Left ventricle myocardium inferior (tissue), 1 donor: ENCODE results near the gene HAUS1. TPM values are rescaled to one million over a fixed set of nuclear protein-coding genes. Genes with fewer than 3 reads are reported as not detected.

ENCODE experiments used
- DNase-seq: peaks from one replicate; pipeline ENCODE4 v3.0.0-alpha.2; 2020
- H3K27ac ChIP-seq: fragments of 200-600 bp; replicated peaks from 2 replicates; pipeline ENCODE4 v1.8.0; 2021
- H3K27me3 ChIP-seq: fragments of 200-600 bp; 2 replicates; pipeline ENCODE4 v1.8.0; 2021; ENCODE audit warnings: low read depth
- H3K36me3 ChIP-seq: fragments of 200-600 bp; 2 replicates; pipeline ENCODE4 v1.8.0; 2021
- H3K4me1 ChIP-seq: fragments of 200-600 bp; 2 replicates; pipeline ENCODE4 v1.8.0; 2021
- H3K4me3 ChIP-seq: fragments of 200-600 bp; 2 replicates; pipeline ENCODE4 v1.8.0; 2021; ENCODE audit warnings: mild to moderate bottlenecking, moderate library complexity
- H3K9me3 ChIP-seq: fragments of 200-600 bp; replicated peaks from 2 replicates; pipeline ENCODE4 v1.8.0; 2021
- intact Hi-C: fragments of 100-400 bp; cut with micrococcal nuclease; formaldehyde crosslinking; loops from one replicate; pipeline ENCODE4 v1.11.0; 2022
- total RNA-seq: library from RNA; stranded (reverse); fragmentation: NEBNext Ultra II Directional; extraction: Animal tissue kit (Norgen Biotek cat#: 25700); gene quantifications from one replicate; pipeline ENCODE4 v1.2.1, GENCODE V29; 2021
- TF ChIP-seq, protein P1 (sequence below): fragments of 200-600 bp; IDR thresholded peaks from 2 replicates; pipeline ENCODE4 v1.8.0; 2021; ENCODE audit warnings: antibody characterized with exemption, mild to moderate bottlenecking, borderline replicate concordance
- donor health status: DM: no; HTN: yes; CAD: no; lungs with severe emphysema.

The HAUS1 gene
- total RNA-seq, 1 donor from 2014 or later = 6.4 TPM

DNA sequence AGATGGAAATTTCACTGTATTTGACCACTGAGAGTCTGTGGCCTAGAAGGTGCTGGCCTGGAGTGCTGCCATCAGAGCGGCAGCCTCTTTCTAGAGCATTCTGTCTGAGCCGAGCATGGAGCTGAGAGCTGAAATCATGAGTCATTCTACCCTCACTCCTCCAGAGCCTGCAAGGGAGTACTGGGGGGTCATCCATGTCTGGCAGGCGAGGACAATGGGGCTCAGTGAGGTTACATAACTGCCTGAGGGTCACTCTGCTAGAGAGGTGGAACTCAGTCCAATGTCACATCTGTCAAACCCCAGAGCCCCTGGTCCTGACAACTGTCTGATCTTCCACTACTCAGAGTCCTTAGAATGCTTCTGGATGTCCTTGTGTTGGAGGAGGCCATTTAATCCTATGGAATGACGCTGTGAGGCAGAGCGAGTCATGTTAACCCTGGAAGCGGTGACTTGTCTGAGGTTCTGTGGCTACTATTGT is 65.3 kb downstream of the HAUS1 start:
- H3K27ac ChIP-seq = no peak overlapping the region
- no peaks in the 10 kb centered on the region for H3K27me3 ChIP-seq
- H3K36me3 ChIP-seq = no peaks in the 10 kb centered on the region
- intact Hi-C loops = loop anchor here (10.0 kb wide), 1 partner anchor 485 kb away; the partner anchor contains the start of gene LOXHD1
- peaks cover 15% of the 10 kb centered on the region for H3K4me1 ChIP-seq
- DNase-seq = no peak
- H3K9me3 ChIP-seq = no peaks in the 10 kb centered on the region
- H3K4me3 ChIP-seq = no peak overlapping the region
- TF ChIP-seq, protein P1, sequence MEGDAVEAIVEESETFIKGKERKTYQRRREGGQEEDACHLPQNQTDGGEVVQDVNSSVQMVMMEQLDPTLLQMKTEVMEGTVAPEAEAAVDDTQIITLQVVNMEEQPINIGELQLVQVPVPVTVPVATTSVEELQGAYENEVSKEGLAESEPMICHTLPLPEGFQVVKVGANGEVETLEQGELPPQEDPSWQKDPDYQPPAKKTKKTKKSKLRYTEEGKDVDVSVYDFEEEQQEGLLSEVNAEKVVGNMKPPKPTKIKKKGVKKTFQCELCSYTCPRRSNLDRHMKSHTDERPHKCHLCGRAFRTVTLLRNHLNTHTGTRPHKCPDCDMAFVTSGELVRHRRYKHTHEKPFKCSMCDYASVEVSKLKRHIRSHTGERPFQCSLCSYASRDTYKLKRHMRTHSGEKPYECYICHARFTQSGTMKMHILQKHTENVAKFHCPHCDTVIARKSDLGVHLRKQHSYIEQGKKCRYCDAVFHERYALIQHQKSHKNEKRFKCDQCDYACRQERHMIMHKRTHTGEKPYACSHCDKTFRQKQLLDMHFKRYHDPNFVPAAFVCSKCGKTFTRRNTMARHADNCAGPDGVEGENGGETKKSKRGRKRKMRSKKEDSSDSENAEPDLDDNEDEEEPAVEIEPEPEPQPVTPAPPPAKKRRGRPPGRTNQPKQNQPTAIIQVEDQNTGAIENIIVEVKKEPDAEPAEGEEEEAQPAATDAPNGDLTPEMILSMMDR = no peak

- no peak for DNase-seq
- Histone ChIP-seq H3K9me3 (no peaks in the 10 kb centered on the region), H3K4me3 (no peak overlapping the region), H3K4me1 (peaks cover 33% of the 10 kb centered on the region), H3K36me3 (no peaks in the 10 kb centered on the region), H3K27ac (no peak overlapping the region), H3K27me3 (no peaks in the 10 kb centered on the region)
- TF ChIP-seq, protein P1 = no peak
- intact Hi-C loops = no loop called here
Measured at GRCh38 chr18:46171331-46171730, 67.1 kb downstream of the HAUS1 start.

GRCh38 chr18:46173393-46174341 is 69.5 kb downstream of the HAUS1 start:
- peak overlapping the region; percentile 93 for H3K27ac ChIP-seq
- no peaks in the 10 kb centered on the region for H3K36me3 ChIP-seq
- TF ChIP-seq, protein P1 = peak; percentile 86
- no peaks in the 10 kb centered on the region for H3K9me3 ChIP-seq
- peaks cover 54% of the 10 kb centered on the region for H3K4me1 ChIP-seq
- intact Hi-C loops = no loop called here
- H3K27me3 ChIP-seq = no peaks in the 10 kb centered on the region
- DNase-seq = peak; percentile 94
- H3K4me3 ChIP-seq = peak overlapping the region; percentile 100

DNA sequence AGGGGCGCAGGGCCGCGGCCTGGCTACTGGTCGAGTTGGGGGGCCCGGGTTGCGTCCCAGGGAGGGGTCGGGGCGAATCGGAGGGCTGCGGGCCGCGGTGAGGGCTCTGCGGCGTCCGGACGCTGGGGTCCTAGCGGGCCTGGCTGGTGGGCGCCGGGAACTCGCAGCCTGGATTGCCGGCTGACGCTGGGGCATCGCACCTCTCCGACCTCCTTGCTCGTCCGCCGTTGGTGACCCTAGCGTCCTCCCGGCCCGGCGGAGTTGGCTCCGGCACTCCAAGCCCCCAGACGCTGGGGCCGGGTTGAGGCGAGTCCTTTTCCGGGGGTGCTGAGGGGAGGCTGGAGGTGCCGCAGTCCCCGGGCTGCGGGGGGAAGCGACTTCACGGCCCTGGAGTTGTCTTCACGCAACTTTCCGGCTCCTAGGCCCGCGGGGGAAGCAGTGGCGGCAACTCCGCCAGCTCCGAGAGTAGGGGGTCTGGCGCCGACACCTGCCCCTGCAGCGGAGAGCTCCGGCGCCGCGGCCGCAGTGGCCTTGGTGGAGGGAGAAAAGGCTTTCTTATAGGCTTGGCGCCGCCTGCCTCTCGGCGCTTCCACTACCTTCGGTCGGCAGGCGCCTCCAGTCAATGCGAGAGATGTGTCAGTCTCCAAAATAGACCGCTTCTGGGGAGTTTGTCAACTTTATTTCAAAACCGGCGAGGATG is 70.3 kb downstream of the HAUS1 start:
- peak overlapping the region; percentile 93 for H3K27ac ChIP-seq
- H3K9me3 ChIP-seq = no peaks in the 10 kb centered on the region
- H3K4me1 ChIP-seq = peaks cover 57% of the 10 kb centered on the region
- intact Hi-C loops = no loop called here
- no peaks in the 10 kb centered on the region for H3K27me3 ChIP-seq
- TF ChIP-seq, protein P1 = no peak
- H3K36me3 ChIP-seq = no peaks in the 10 kb centered on the region
- DNase-seq = peak; percentile 29
- H3K4me3 ChIP-seq = peak overlapping the region; percentile 100

DNA sequence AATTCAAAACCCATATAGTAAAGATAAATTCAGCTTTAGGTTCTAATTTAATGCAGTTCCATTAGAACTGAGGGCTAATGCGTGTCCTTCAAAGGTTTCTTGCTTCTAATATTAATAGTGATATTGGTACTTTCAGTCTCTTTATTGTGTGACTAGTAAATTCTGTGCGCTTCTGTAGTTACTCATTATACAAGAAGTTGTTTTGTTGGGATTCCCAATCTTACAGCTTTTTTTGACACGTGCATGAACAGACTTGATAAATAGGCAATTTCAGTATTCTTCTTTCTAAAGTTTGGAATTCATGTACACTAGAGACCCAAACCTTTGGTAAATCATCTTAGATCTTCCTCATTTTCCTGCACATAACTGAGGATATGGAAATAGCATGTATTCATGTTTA is 71.8 kb downstream of the HAUS1 start:
- Histone ChIP-seq H3K36me3 (no peaks in the 10 kb centered on the region), H3K27ac (no peak overlapping the region), H3K27me3 (no peaks in the 10 kb centered on the region), H3K9me3 (no peaks in the 10 kb centered on the region), H3K4me1 (peaks cover 66% of the 10 kb centered on the region), H3K4me3 (peak overlapping the region; percentile 100)
- no peak for DNase-seq
- intact Hi-C loops = no loop called here
- TF ChIP-seq, protein P1 = no peak
